ENCODE data around the gene SOD2.
A peak's percentile ranks its signal among the peaks of the same experiment; 100 is the strongest.
"Not testable (repeated sequence)": the region's sequence is repeated elsewhere in the genome, so short reads cannot be mapped to it uniquely, and the experiment has no call there.

Gene SOD2

DNA sequence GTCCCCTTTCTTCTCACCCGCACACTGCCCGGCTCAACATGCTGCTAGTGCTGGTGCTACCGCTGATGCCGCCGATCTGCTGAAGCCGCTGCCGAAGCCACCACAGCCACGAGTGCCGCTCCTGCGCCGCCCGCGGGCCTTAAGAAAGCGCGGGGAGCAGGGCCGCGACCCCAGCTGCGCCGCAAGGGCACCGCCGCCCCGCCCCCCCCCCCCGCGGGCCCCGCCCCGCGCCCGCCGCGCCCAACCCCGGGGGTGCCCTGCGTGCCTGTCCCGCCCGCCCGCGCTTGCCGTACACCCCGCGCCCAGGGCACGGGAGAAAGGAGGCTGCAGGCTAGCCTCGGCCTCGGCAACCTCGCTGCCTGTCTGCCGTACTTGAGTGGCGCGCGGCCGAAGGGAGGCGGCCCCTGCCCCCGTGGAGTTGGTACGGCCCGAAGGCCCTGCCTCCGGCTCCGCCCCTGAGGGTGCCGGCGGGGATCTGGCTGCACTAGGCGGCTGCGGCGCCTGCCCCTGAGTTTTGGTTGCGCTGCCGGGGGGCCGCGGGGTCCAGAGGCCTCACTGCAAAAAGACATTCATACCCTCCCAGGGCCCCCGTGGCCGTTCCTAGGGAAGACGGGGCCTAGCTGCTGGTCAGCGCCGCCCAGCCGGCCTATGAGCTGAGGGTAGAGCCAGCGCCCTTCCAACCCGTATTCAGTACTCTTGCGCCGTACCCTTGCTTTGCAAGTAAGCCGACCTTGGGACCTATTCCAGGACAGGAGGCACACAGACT, at the start of gene SOD2:
Gene SOD2, minus strand, starts transcription at position 114 of the 766 bp plus-strand sequence. Its CDS starts 74 bp downstream, at position 40.
- peak within 1 kb of the TSS; percentile 71 for H3K4me3 ChIP-seq (ENCODE audit: low read depth, low read length)
- TF ChIP-seq, protein P1, sequence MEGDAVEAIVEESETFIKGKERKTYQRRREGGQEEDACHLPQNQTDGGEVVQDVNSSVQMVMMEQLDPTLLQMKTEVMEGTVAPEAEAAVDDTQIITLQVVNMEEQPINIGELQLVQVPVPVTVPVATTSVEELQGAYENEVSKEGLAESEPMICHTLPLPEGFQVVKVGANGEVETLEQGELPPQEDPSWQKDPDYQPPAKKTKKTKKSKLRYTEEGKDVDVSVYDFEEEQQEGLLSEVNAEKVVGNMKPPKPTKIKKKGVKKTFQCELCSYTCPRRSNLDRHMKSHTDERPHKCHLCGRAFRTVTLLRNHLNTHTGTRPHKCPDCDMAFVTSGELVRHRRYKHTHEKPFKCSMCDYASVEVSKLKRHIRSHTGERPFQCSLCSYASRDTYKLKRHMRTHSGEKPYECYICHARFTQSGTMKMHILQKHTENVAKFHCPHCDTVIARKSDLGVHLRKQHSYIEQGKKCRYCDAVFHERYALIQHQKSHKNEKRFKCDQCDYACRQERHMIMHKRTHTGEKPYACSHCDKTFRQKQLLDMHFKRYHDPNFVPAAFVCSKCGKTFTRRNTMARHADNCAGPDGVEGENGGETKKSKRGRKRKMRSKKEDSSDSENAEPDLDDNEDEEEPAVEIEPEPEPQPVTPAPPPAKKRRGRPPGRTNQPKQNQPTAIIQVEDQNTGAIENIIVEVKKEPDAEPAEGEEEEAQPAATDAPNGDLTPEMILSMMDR (IDR thresholded peaks at IDR 0.05; ENCODE audit: low read depth, low read length, missing control alignments), result no peak
- DNase-seq (ENCODE audit: low read depth), result no peak
- in situ Hi-C loops (cut with HindIII; ENCODE audit: low sequenced_read_pairs), result no loop called here

DNA sequence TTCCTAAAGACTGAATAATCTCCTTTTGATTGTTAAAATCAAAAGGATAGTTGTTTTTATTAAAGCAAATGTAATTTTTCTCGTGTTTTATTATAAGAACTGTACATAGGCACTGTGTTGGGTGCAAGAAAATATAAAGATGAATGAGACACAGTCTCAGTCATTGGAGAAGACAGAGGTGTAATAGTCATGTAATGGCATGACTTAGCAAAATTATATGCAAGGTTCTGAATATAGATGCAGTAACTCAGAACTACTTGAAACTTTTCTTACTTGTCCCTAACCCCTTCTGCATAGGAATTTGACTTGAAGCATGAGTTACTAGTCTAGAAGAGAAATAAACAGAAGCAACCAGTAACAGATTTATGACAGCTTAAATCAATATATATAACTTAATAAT, 49.1 kb upstream of the SOD2 start:
- in situ Hi-C loops (cut with HindIII; ENCODE audit: low sequenced_read_pairs), result no loop called here
- H3K4me3 ChIP-seq (ENCODE audit: low read depth, low read length), result no peak overlapping the region
- TF ChIP-seq, protein P1 (IDR thresholded peaks at IDR 0.05; ENCODE audit: low read depth, low read length, missing control alignments), result no peak
- DNase-seq (ENCODE audit: low read depth), result no peak

DNA sequence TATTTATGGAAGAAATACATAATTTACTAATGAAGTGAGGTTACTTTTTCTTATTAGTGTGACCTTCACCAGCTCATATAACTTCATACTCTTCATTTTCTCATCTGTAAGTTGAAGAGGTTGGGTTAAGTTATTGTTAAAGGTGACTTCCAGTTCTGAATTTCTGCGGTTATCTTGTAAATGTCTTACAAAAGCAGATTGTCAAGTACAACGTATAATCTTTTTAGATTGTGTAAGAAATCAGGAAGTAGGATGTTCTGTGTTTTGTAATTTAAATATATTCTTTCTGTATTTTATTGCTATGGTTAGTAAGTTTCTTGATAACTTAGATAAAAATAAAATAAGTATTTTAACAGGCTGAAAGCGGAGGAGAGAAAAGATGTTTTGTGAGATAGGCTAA, 46.3 kb upstream of the SOD2 start:
- in situ Hi-C loops (cut with HindIII; ENCODE audit: low sequenced_read_pairs), result no loop called here
- no peak overlapping the region for H3K4me3 ChIP-seq (ENCODE audit: low read depth, low read length)
- DNase-seq (ENCODE audit: low read depth), result no peak
- TF ChIP-seq, protein P1 (IDR thresholded peaks at IDR 0.05; ENCODE audit: low read depth, low read length, missing control alignments), result no peak

DNA sequence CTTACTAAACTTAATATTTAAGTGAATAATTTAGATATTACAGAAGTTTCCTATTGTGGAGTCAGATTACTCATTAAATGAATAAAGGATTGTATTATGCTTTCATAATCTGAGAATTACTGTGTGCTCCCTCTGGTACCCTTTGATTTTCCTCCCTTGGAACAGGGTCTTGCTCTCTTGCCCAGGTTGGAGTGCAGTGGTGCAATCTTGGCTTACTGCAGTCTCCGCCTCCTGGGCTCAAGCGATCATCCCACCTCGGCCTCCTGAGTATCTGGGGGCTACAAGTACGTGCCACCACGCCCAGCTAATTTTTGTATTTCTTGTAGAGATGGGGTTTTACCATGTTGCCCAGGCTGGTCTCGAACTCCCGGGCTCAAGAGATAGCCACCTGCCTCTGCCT, 43.9 kb upstream of the SOD2 start:
- no peak overlapping the region for H3K4me3 ChIP-seq (ENCODE audit: low read depth, low read length)
- TF ChIP-seq, protein P1 (IDR thresholded peaks at IDR 0.05; ENCODE audit: low read depth, low read length, missing control alignments), result no peak
- no peak for DNase-seq (ENCODE audit: low read depth)
- in situ Hi-C loops (cut with HindIII; ENCODE audit: low sequenced_read_pairs), result no loop called here

DNA sequence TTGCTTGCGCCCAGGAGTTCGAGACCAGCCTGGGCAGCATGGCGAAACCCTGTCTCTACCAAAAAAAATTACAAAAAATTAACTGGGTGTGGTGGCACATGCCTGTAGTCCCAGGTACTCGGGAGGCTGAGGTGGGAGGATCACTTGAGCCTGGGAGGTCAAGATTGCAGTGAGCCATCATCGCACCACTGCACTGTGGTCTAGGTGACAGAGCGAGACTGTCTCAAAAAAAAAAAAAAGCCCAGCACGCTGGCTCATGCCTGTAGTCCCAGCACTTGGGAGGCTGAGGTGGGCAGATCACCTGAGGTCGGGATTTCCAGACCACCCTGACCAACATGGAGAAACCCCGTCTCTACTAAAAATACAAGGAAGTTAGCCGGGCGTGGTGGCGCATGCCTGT, 40.4 kb upstream of the SOD2 start:
- DNase-seq (ENCODE audit: low read depth); H3K4me3 ChIP-seq (ENCODE audit: low read depth, low read length); in situ Hi-C loops (cut with HindIII; ENCODE audit: low sequenced_read_pairs): not testable (repeated sequence)

DNA sequence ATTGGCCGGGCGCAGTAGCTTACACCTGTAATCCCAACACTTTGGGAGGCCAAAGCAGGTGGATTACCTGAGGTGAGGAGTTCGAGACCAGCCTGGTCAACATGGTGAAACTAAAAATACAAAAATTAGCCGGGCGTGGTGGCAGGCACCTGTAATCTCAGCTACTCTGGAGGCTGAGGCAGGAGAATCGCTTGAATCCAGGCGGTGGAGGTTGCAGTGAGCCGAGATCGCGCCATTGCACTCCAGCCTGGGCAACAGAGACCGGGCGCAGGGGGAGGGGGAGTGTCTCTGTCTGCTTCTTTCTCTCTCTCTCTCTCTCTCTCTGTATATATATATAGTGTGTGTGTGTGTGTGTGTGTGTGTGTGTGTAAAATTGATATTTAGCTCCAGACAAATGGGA, 39.5 kb upstream of the SOD2 start:
- H3K4me3 ChIP-seq (ENCODE audit: low read depth, low read length); DNase-seq (ENCODE audit: low read depth); in situ Hi-C loops (cut with HindIII; ENCODE audit: low sequenced_read_pairs): not testable (repeated sequence)

DNA sequence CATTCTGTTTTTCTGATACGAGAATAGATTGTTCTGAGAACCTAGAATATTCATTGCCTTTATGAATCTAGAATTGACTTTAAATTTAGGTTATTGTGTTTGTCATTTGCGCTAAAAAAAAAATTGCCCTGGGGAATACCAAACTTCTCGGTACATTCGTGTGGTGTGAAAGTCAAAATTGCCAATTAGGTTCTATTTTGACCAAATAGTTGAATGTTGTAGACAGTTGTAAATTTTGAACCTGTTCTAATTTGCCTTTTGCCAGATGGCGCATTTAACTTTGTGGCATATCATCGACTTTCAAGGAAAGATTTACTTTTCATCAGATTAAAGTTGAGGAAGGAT, 37.3 kb upstream of the SOD2 start:
- in situ Hi-C loops (cut with HindIII; ENCODE audit: low sequenced_read_pairs), result no loop called here
- TF ChIP-seq, protein P1 (IDR thresholded peaks at IDR 0.05; ENCODE audit: low read depth, low read length, missing control alignments), result no peak
- no peak overlapping the region for H3K4me3 ChIP-seq (ENCODE audit: low read depth, low read length)

More for the DNA sequence above, 37.3 kb upstream of the SOD2 start:
- DNase-seq (ENCODE audit: low read depth), result no peak
